ENCODE results near the gene TMEM214. TPM values are rescaled to one million over a fixed set of nuclear protein-coding genes. Genes with fewer than 3 reads are reported as not detected.

TMEM214 gene
- total and polyA plus RNA-seq, 2 of the 8 experiments (the other 6 are each of a cell fraction or from before 2014, with no cell fraction given), result 49.7 to 71.0 TPM

- TF ChIP-seq CTCF (IDR thresholded peaks at IDR 0.05; ENCODE audit: control extremely low read depth in 1 of 3, insufficient read depth in 1 of 3, low read depth in 1 of 3, low read length in 3 of 3) (no peak), BCL11A (IDR thresholded peaks at IDR 0.05; ENCODE audit: low read depth in 2 of 2, low read length in 2 of 2) (no peak), SUZ12 (IDR thresholded peaks at IDR 0.05; ENCODE audit: low read length) (no peak), CBX8 (IDR thresholded peaks at IDR 0.05; ENCODE audit: borderline replicate concordance, low read depth, low read length) (no peak), KDM5A (IDR thresholded peaks at IDR 0.05; ENCODE audit: low read length) (no peak)
Measured at GRCh38 chr2:27086724-27087593, 54.2 kb downstream of the TMEM214 start, which contains the start of gene KHK (continued).

Data from H1 (cell line).